Measurements from ENCODE around the gene FSTL5. TPM values are rescaled to one million over a fixed set of nuclear protein-coding genes. Genes with fewer than 3 reads are reported as not detected.
"Not testable (repeated sequence)": the region's sequence is repeated elsewhere in the genome, so short reads cannot be mapped to it uniquely, and the experiment has no call there.

Gene FSTL5
- polyA plus RNA-seq, 1 donor from 2014 or later = not detected

GRCh38 chr4:161799710-161800109 lies 364.1 kb downstream of the FSTL5 start:
- no peaks in the 10 kb centered on the region for H3K36me3 Mint-ChIP-seq
- no peaks in the 10 kb centered on the region for H3K4me1 Mint-ChIP-seq
- H3K4me3 Mint-ChIP-seq = no peak overlapping the region
- H3K27me3 Mint-ChIP-seq = no peaks in the 10 kb centered on the region
- no peaks in the 10 kb centered on the region for H3K9me3 Mint-ChIP-seq
- H3K27ac Mint-ChIP-seq = no peak overlapping the region

GRCh38 chr4:161792991-161793390 lies 370.8 kb downstream of the FSTL5 start:
- Mint-ChIP-seq H3K4me1 (no peaks in the 10 kb centered on the region), H3K27ac (no peak overlapping the region)

GRCh38 chr4:161791796-161792556 lies 371.8 kb downstream of the FSTL5 start:
- Mint-ChIP-seq H3K27ac (no peak overlapping the region), H3K4me1 (no peaks in the 10 kb centered on the region), H3K36me3 (no peaks in the 10 kb centered on the region), H3K9me3 (peaks cover 0 to 9% (median 1%) of the 10 kb centered on the region in 3 donors), H3K4me3 (no peak overlapping the region), H3K27me3 (no peaks in the 10 kb centered on the region)

More at GRCh38 chr4:161792991-161793390, 370.8 kb downstream of the FSTL5 start:
- Mint-ChIP-seq H3K36me3 (no peaks in the 10 kb centered on the region), H3K4me3 (no peak overlapping the region), H3K9me3 (peaks cover 0 to 5% (median 1%) of the 10 kb centered on the region in 3 donors), H3K27me3 (no peaks in the 10 kb centered on the region)

GRCh38 chr4:161767116-161767515 lies 396.7 kb downstream of the FSTL5 start:
- Mint-ChIP-seq H3K9me3 (peaks cover 0 to 19% (median 0%) of the 10 kb centered on the region in 3 donors), H3K27ac (no peak overlapping the region), H3K27me3 (no peaks in the 10 kb centered on the region), H3K4me3 (no peak overlapping the region), H3K4me1 (no peaks in the 10 kb centered on the region), H3K36me3 (no peaks in the 10 kb centered on the region)

- Mint-ChIP-seq H3K36me3 (no peaks in the 10 kb centered on the region), H3K27ac (no peak overlapping the region), H3K4me3 (no peak overlapping the region), H3K4me1 (no peaks in the 10 kb centered on the region), H3K27me3 (no peaks in the 10 kb centered on the region), H3K9me3 (peaks cover 0 to 18% (median 0%) of the 10 kb centered on the region in 3 donors)
Observed at GRCh38 chr4:161762796-161763195, 401.0 kb downstream of the FSTL5 start.

- no peak overlapping the region for H3K27ac Mint-ChIP-seq
Observed at GRCh38 chr4:161760008-161760407, 403.8 kb downstream of the FSTL5 start.

GRCh38 chr4:161758412-161758811 lies 405.4 kb downstream of the FSTL5 start:
- not testable (repeated sequence) for H3K36me3 Mint-ChIP-seq, H3K27ac Mint-ChIP-seq, H3K4me3 Mint-ChIP-seq, H3K9me3 Mint-ChIP-seq, H3K4me1 Mint-ChIP-seq, H3K27me3 Mint-ChIP-seq

More at GRCh38 chr4:161760008-161760407, 403.8 kb downstream of the FSTL5 start:
- Mint-ChIP-seq H3K4me3 (no peak overlapping the region), H3K27me3 (no peaks in the 10 kb centered on the region), H3K9me3 (peaks cover 0 to 10% (median 0%) of the 10 kb centered on the region in 3 donors), H3K4me1 (no peaks in the 10 kb centered on the region), H3K36me3 (no peaks in the 10 kb centered on the region)

GRCh38 chr4:161728929-161729328 lies 434.9 kb downstream of the FSTL5 start:
- Mint-ChIP-seq H3K27ac (no peak overlapping the region), H3K9me3 (peaks cover 2 to 22% (median 2%) of the 10 kb centered on the region in 3 donors), H3K36me3 (no peaks in the 10 kb centered on the region), H3K4me3 (no peak overlapping the region), H3K4me1 (no peaks in the 10 kb centered on the region), H3K27me3 (no peaks in the 10 kb centered on the region)

GRCh38 chr4:161721947-161722346 lies 441.9 kb downstream of the FSTL5 start:
- Mint-ChIP-seq H3K27me3 (no peaks in the 10 kb centered on the region), H3K27ac (no peak overlapping the region), H3K9me3 (peaks cover 0 to 9% (median 6%) of the 10 kb centered on the region in 3 donors), H3K4me3 (no peak overlapping the region), H3K36me3 (no peaks in the 10 kb centered on the region), H3K4me1 (no peaks in the 10 kb centered on the region)

GRCh38 chr4:161717084-161717483 lies 446.7 kb downstream of the FSTL5 start:
- no peaks in the 10 kb centered on the region for H3K36me3 Mint-ChIP-seq
- no peak overlapping the region for H3K4me3 Mint-ChIP-seq
- H3K4me1 Mint-ChIP-seq = no peaks in the 10 kb centered on the region
- no peaks in the 10 kb centered on the region for H3K27me3 Mint-ChIP-seq
- H3K9me3 Mint-ChIP-seq = peaks cover 0 to 21% (median 8%) of the 10 kb centered on the region in 3 donors
- H3K27ac Mint-ChIP-seq = no peak overlapping the region

GRCh38 chr4:161714931-161715330 lies 448.9 kb downstream of the FSTL5 start:
- H3K27ac Mint-ChIP-seq = no peak overlapping the region
- H3K9me3 Mint-ChIP-seq = peaks cover 0 to 17% (median 3%) of the 10 kb centered on the region in 3 donors
- H3K4me3 Mint-ChIP-seq = no peak overlapping the region
- H3K4me1 Mint-ChIP-seq = no peaks in the 10 kb centered on the region
- no peaks in the 10 kb centered on the region for H3K27me3 Mint-ChIP-seq
- H3K36me3 Mint-ChIP-seq = no peaks in the 10 kb centered on the region

- no peaks in the 10 kb centered on the region for H3K36me3 Mint-ChIP-seq
- no peaks in the 10 kb centered on the region for H3K4me1 Mint-ChIP-seq
- H3K4me3 Mint-ChIP-seq = no peak overlapping the region
- peaks cover 0 to 12% (median 2%) of the 10 kb centered on the region in 3 donors for H3K9me3 Mint-ChIP-seq
- H3K27me3 Mint-ChIP-seq = no peaks in the 10 kb centered on the region
- no peak overlapping the region for H3K27ac Mint-ChIP-seq
Observed at GRCh38 chr4:161714022-161714751, 449.6 kb downstream of the FSTL5 start.

- H3K36me3 Mint-ChIP-seq = no peaks in the 10 kb centered on the region
- H3K4me1 Mint-ChIP-seq = no peaks in the 10 kb centered on the region
- H3K4me3 Mint-ChIP-seq = no peak overlapping the region
- no peaks in the 10 kb centered on the region for H3K27me3 Mint-ChIP-seq
- no peak overlapping the region for H3K27ac Mint-ChIP-seq
- peaks cover 0 to 2% (median 0%) of the 10 kb centered on the region in 3 donors for H3K9me3 Mint-ChIP-seq
Observed at GRCh38 chr4:161704653-161705052, 459.1 kb downstream of the FSTL5 start.

GRCh38 chr4:161704040-161704439 lies 459.8 kb downstream of the FSTL5 start:
- no peaks in the 10 kb centered on the region for H3K36me3 Mint-ChIP-seq
- no peaks in the 10 kb centered on the region for H3K27me3 Mint-ChIP-seq
- H3K4me3 Mint-ChIP-seq = no peak overlapping the region
- no peak overlapping the region for H3K27ac Mint-ChIP-seq
- peaks cover 0 to 2% (median 0%) of the 10 kb centered on the region in 3 donors for H3K9me3 Mint-ChIP-seq
- no peaks in the 10 kb centered on the region for H3K4me1 Mint-ChIP-seq

GRCh38 chr4:161702287-161702686 lies 461.5 kb downstream of the FSTL5 start:
- H3K27ac Mint-ChIP-seq = no peak overlapping the region

More at GRCh38 chr4:161702287-161702686, 461.5 kb downstream of the FSTL5 start:
- no peaks in the 10 kb centered on the region for H3K4me1 Mint-ChIP-seq
- no peak overlapping the region for H3K4me3 Mint-ChIP-seq
- H3K9me3 Mint-ChIP-seq = peaks cover 3 to 5% (median 3%) of the 10 kb centered on the region in 3 donors
- H3K36me3 Mint-ChIP-seq = no peaks in the 10 kb centered on the region
- no peaks in the 10 kb centered on the region for H3K27me3 Mint-ChIP-seq
